CD4-positive, alpha-beta T cell treated with Interleukin-15 for 4 hours (primary cell): Measurements from ENCODE around the gene KCNIP4.

Source experiments
- DNase-seq: peaks from one replicate; pipeline ENCODE4 v3.0.0-alpha.2; 2020; ENCODE audit warnings: low spot score

KCNIP4 gene

DNA sequence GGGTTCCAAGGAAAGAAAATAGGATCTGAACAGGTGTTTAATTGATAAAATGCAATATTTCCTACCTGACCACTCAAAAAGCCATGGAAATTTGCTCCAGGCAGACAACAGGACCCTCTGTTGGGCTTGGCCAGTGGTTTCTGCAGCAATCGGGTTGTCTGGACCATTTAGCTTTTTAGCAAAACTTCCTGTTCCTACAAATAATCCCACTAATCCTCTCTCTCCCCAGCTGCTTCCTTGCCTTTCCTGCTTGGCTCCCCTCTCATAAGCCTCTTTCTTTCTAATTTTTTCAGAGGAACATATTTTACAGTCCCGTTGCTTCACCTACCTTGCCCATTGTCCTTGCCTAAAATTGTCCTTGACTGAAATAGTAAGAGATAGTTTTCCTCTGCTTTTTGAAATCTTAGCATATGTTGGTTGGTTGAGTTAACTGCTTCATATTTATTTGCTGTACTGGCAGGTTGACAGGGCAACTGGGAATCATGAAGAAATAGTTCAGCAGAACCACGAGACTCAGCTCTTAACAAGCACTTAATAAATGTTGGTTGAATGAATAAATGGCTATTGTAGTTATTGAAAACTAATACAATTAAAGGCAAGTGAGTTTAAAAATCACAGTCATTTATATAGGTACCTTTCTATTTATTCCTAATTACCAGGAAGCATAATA, 259.8 kb downstream of the KCNIP4 start:
- no peak for DNase-seq

DNA sequence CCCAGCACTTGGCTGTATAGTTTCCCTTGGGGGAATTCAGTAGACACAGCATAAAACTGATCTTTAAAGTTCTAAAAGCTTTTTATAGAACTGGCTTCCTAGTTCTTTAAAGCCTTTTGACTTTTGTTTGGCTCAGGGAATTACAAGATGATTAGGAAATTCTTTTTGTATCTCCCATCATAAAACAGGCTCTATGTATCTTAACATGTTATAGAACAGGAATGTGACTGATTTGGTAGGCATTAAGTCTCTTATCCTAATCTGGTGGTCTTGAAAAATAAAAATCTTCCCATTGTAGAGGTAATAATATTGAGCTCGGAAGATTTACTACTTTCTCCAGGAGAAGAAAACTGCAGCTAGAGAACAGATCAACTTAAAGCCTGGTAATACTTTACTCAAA, 262.7 kb downstream of the KCNIP4 start:
- DNase-seq: no peak

DNA sequence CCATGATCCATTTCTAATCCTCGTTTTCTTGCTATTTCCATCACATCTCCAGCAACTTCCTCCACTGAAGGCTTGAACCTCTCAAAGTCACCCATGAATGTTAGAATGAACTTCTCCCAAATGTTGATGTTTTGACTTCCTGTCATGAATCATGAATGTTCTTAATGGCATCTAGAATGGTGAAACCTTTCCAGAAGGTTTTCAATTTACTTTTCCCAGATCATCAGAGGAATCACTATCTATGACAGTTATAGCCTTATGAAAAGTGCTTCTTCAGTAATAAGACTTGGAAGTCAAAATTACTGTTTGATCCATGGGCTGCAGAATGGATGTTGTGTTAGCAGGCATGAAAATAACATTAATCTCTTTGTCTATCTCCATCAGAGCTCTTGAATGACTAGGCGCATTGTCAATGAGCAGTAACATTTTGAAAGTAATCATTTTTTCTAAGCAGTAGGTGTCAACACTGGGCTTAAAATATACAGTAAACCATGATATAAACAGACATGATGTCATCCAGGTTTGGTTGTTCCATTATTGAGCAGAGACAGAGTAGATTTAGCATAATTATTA, 268.2 kb downstream of the KCNIP4 start:
- DNase-seq: no peak

DNA sequence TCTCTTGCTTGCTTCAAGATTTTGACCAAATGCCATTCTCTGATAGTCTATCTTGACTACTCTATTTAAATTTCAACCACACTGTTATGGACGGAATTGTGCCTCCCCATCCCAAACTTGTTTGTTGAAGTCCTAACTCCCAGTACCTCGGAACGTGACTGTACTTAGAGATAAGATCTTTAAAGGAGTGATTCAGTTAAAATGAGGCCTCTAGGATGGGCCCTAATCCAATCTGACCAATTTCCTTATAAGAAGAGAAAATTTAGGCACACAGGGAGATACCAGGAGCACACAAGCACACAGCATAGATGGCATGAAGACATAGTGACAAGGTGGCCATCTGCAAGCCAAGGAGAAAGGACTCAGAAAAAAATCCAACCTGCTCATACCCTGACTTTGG, 269.9 kb downstream of the KCNIP4 start:
- no peak for DNase-seq

DNA sequence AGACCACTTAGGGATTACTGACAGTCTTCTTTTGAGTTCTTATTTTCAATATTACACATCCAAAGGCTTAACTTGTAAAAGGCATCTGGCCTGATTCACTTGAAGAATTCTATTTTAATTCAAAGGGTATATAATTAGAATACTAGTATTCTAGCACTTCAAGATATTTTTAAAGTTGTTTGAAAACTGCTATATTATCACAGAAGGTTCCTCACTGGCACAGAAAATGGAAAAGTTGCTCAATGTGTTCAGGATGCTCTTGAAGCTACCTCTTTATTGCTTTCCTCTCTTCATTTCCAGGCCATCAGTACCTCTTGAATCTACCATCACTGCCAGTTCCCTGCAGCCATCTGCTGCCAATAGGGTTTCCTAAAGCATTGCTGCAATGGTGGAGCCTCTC, 271.4 kb downstream of the KCNIP4 start:
- no peak for DNase-seq

DNA sequence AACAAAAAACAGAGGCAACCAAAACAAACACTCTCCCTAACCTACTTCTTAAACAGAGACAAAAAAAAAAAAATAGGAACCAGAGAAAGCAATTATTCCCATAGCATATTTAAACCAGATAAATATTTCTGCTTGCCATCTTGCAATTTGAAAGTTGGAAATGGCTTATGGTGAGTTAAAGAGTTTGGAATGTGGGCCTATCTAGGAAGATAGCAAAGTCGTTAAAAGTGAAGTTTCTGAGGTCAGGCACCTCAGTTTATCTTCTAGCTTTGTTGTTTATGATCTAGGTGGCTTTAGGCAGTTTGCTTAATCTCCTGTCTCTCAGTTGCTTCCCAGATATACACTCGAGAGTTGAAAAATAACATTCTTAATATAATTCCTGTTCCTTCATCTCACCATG, 284.2 kb downstream of the KCNIP4 start:
- no peak for DNase-seq

DNA sequence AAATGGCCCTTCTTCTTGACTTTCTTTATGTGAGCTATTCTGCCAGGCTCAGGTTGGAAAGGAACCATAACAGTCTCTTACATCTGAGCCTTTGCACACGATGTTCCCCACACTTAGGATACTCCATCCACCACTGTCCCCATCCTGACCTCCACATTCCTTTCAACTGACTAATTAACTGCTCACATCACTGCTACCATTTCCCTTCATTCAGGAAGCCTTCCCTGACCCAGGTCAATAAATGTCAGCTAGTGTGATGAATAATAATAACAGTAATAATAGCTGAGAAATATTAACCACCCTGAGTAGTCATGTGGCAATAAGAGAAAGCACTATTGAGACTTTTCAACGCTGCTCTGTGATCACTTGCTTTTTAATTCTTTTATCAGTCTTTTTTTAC, 291.7 kb downstream of the KCNIP4 start:
- no peak for DNase-seq

DNA sequence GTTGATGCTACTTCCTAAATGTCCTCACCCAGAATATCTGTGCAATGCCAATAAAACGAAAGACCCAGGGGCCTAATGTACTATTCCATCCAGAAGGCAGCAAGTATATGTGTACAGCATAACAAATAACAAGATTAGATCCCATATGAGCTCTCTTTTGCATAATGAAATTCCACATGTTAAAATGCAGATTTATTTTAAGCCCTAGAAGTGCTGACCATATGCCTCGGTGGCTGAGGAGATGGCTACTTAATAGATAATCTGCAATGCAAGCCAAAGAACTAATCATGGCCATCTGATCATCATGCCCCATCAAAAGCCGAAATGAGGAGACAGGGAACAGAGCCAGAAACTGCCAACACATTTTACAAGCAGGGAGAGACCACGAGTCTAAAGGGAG, 293.5 kb downstream of the KCNIP4 start:
- no peak for DNase-seq

DNA sequence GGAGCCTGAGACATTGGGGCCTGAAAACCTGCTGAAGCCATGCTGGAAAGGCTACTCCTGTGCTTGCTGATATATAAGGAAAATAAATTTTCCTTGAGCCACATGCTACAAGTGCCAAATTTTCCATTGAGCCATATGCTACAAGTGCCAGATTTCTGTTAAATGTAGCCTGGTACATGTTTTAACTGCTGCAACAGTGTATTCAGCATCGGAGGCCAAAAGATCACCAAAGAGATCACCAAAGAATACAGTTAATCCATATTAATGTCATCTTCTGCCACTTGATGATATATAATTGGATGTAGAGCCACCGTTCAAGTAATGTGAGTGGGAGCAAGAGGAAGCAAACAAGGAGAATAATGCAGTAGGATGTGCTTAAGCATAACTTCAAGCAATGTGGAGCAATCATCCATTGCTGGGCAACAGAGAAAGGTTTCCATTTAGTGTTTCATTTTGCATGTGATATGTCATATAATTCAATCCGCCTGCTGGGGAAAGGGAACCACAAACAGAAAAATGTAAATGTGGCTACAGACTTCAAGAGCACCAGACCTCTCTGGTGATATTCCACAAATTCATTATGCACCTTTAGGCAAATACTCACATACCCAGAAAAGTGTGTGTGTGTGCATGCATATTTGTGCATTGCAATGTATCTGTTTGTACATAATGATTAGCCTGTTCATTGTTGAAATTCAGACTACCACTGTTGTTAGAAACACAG, 295.9 kb downstream of the KCNIP4 start:
- DNase-seq: no peak

DNA sequence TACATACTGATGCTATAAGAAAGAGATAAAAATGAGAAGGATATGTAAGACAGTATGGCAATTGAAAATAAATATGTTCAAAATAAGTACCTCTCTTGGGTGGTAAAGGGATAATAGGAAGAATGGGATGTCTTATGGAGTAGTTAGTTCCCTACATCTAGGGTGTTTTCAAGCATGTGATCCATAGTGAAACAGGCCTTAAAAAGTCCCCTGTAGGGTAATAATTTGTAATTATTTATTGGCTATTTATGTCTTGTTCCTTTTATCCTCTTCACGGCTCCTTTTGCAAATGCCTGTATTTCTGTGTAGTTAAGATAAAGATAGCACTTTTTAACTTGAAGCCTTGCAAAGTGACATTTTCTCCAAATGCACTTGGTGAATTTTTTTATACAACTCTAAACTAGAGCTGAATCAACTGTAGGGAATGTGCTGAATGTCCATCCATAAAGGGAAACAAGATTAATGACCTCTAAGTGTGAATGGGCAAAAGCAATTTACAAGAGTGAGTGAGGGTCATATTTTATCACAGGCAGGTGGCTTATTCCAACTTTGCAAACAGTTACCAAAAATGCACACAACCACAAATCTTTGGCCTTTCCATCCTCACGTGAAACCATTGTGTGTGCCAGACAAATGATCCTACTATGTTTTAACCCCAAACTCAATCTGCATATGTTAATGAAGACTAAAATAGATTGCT, 299.0 kb downstream of the KCNIP4 start:
- DNase-seq: no peak

DNA sequence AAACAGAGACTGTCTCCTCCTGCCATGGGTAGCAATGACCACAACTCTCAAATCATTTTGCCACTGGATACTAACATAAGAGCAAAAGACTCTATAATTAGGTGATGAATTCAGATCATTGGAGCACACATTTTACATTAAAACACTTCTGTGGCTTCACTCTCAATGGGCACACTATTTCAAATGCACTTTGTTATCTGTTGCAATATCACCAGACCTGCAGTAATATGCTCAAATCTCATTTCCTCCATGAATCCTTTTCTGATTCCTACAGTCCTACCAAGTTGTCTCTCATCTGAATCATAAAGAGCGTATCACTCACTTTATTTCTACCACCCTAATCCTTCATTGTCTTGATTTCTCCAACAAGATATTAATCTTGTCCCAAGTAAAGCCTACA, 302.8 kb downstream of the KCNIP4 start:
- DNase-seq: no peak

DNA sequence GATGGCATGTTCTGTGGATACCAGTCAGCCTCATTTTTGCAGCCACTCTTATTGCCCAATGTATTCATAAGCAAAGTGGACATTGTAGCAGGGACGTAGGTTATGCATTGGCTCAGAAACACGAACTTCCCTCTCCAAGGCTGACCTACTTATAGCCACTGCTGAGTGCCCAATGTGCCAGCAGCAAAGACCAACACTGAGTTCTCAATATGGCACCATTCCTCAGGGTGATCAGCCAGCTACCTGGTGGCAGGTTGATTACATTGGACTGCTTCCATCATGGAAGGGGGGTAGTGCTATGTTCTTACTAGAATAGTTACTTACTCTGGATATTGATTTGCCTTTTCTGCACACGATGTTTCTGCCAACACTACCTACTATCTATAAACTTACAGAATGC, 306.9 kb downstream of the KCNIP4 start:
- DNase-seq: no peak

DNA sequence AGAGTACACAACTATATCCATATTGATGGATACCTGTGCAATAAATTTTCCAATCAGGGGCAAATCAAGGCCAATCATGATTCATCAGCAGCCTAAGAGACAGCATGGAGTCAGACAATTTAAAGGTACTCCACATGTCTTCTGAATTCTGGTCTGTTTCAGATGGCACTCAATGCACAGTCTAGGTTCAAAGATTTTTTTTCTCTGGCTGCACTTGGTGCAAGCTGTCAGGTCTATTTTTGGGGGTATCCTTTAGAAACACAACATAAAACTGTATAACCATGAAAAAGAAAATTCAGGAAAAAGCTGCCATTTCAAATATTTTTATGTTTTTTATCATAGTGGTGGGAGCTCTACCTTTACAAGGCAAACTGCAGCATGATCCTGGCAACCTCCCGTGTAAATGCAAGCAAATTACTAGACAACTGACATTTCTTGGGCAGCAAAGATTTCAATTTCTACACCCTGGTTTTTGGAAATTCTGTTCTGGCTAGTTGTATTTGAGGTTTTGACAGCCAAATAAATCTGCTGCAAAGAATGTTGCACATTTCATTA, 310.3 kb downstream of the KCNIP4 start:
- DNase-seq: no peak

DNA sequence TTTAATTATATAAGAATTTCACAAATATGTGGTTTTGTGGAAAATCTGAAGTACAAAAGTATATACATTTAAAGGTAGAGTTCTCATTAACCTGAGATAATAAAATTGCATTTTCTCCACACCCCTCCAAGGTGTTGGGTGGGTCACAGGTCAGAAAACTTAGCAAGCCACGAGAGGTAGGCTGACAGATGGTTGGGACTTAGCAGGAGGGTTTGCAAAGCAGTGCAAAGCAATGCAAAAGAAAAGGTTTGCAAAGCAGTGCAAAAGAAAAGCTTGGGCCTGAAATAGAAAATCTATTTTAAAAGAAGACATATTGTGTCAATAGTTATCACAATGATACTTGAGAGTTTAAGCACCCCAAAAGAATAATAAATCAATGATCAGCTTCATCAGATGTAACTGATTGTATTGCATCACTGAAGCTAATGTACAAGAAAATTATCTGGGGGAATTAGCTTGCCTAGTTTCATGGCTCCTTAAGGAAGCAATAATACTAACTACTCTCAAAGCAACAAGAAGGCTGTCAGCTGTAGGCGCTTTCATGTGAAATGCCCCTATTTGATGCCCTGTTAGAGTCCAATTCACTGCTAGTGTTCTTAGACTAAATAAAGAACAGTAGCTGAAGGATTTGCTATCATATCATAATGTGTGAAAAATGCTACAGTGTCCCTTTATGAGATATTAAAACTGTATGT, 319.5 kb downstream of the KCNIP4 start:
- no peak for DNase-seq

DNA sequence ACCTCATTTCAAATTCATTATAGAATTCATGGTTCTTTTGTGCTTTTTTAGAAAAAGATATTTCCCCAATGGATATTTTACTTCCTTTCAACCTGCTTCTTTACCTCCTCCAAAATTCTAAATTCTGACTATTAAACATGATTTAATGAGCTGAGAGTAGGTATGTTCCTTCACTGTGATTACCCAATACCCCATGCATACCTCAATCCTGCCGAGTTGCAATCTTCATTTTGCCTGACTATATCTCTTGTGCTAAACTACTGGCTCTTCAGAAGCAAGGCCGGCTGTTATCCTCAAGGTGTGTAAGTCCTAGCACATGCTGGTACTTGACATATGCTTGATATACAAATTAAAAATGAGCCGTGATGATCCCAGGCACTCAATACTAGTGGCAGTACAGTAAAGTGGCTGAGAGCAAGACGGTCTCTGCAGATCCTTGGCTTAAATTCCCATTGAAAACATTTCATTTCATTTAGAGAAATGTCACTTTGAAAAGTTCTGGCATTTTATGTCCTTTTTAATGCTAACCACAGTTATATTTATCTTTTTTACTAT, 320.4 kb downstream of the KCNIP4 start:
- DNase-seq: no peak

DNA sequence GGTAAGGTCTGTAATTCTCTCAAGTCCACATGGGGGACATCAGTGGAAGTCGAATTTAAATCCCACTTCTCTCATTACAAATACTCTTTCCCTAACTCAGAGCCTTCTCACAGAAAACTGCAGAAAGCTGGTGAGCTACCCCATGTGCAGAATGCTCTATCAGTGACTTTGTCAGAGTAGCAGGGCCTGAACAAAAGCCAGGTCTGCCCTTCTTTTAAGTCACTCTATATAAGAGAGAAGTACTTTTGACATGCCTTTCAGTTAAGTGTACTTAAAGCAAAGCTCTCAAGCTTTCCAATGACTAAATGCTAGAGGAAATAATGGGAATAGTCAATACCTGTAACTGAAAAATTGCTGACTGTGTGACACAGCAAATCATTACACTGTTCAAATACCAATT, 323.1 kb downstream of the KCNIP4 start:
- DNase-seq: no peak

DNA sequence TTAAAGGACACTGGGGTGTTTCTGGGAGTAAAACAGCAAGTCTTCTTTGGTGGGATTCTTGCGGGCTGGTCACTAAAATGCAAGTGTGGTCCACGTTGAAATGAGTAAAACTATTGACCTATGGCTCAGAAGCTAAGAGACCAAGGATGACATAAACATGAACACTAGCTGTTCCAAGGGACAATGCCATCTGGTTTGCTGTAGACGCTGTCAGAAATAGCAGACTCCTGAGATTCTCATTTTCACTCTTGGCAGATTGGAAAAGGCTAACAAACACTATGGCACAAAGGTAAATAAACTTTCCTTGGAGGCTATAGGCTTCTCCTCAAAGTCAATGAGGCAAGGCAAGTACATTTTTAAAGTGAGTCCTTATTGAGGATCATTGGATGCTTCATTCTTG, 343.6 kb downstream of the KCNIP4 start:
- DNase-seq: no peak

DNA sequence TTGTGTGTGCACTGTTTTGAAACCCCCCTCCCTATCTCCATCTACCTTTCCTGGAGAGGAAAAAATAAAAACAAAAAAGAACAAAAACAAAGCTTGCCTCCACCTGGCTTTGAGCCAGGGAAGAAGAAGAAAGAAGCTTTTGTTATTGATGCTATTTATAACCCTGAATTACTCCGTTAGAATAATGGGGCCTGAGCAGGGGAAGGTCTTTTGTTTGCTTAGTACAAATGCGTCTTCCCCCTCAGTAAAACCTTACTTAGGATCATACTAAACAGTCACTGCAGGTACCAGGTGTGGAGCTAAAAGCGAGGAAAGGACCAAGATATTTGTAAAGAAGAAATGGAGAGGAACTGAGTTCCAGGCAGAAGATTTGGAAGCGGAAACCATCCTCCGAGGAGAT, 352.1 kb downstream of the KCNIP4 start:
- no peak for DNase-seq

DNA sequence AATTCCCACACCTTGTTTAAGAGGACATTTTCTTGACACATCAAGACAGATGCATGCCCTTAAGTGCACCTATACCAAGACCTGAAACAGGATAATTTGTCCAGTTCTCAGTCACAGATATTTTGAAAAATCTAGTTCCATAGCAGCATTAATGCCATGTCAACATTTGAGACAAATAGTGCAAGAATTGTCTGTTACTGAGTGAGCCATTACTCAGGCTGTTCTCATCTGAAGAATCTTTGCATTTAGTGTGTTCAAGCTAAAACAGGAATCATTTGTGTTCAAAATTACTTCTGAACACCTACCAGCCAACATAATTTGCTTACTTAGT, 354.9 kb downstream of the KCNIP4 start:
- DNase-seq: no peak

DNA sequence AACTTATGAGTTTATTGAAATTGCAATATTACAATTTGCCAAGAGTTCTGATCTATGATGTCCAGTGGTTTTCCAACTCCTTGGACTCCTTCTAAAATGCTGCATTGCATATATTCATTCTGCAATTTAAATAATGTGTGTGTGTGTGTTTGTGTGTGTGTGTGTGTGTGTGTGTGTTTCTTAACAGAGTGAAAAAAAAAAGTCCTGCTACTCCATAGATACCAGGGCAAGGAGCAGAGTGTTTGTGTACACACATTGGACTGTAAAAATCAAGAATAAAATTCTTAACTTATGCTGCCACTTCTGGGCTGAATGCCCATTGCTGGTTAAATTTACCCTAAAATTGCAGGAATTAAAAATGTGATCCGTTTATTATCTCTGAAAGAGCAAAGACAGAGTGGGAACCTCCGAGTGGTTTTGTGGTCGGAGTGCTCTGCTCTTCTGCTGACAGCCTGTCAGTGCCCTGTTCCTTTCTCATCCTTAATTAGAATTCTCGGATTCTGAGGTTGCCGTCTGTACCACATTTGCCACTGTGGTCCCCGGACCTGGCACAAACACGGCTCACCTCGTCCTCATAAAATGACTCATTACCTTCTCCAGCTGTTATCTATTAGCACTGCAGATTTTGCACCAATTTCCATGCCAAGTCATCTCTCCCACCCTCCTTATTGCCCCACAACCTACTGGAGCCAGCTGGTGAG, 355.5 kb downstream of the KCNIP4 start:
- DNase-seq: no peak

DNA sequence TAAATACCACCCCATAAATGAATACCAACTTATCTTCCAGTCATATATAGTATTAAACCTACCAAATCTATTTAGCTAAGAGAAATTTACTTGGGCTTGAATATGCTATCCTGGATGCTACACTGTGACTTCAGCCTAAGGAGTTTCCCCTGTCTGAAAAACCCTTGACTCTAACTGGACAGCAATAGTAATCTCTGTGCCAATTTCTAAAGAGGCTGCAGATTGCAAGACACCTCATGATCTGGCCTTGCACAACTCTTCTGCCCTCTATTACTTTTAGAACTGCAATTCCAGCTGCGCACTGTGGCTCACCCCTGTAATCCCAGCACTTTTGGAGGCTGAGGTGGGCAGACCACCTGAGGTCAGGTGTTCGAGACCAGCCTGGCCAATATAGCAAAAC, 371.5 kb downstream of the KCNIP4 start:
- DNase-seq: no peak
